Left renal cortex interstitium (tissue), 4 donors: ENCODE data around the gene TFDP1. TPM values are rescaled to one million over a fixed set of nuclear protein-coding genes. Genes with fewer than 3 reads are reported as not detected.

ENCODE experiments used
- DNase-seq, 4 donors: peaks; one replicate each; pipeline ENCODE4 v3.0.0-alpha.2; 2013; ENCODE audit warnings: low read depth in 4 of 4, low spot score in 2 of 4, missing footprints in 1 of 4
- polyA plus RNA-seq, 4 donors: library from polyadenylated mRNA; unstranded; fragments of 120-200 nt; gene quantifications; one replicate each; pipeline ENCODE4 v1.2.1, GENCODE V29; 2013; ENCODE audit not compliant: insufficient read length in 4 of 4

The TFDP1 gene
- polyA plus RNA-seq, 4 donors = 83.3 to 93.0 (median 88.2) TPM

GRCh38 chr13:113564331-113565023, 20.1 kb upstream of the TFDP1 start:
- DNase-seq = no peak

- DNase-seq = no peak
Measured at GRCh38 chr13:113565526-113566226, 18.9 kb upstream of the TFDP1 start.

- DNase-seq = no peak
Measured at GRCh38 chr13:113566227-113566561, 18.4 kb upstream of the TFDP1 start.

- no peak for DNase-seq
Measured at GRCh38 chr13:113567681-113568080, 16.9 kb upstream of the TFDP1 start.

- DNase-seq = no peak
Measured at GRCh38 chr13:113573065-113573464, 11.5 kb upstream of the TFDP1 start.

GRCh38 chr13:113576597-113576996, 8.0 kb upstream of the TFDP1 start:
- no peak for DNase-seq

- no peak for DNase-seq
Measured at GRCh38 chr13:113577881-113578435, 6.6 kb upstream of the TFDP1 start.

- no peak for DNase-seq
Measured at GRCh38 chr13:113579686-113580085, 4.9 kb upstream of the TFDP1 start.

GRCh38 chr13:113581871-113582270, 2.7 kb upstream of the TFDP1 start:
- no peak for DNase-seq

- DNase-seq = no peak
Measured at GRCh38 chr13:113582841-113583631, 1.5 kb upstream of the TFDP1 start.

- DNase-seq = no peak
Measured at GRCh38 chr13:113584870-113585671, 518 bp downstream of the TFDP1 start.

GRCh38 chr13:113585896-113586295, 1.3 kb downstream of the TFDP1 start:
- DNase-seq = no peak

GRCh38 chr13:113586661-113587479, 2.3 kb downstream of the TFDP1 start:
- DNase-seq = no peak

- DNase-seq = no peak
Measured at GRCh38 chr13:113588394-113589111, 4.0 kb downstream of the TFDP1 start.

- DNase-seq = no peak
Measured at GRCh38 chr13:113589251-113589960, 4.9 kb downstream of the TFDP1 start.

GRCh38 chr13:113589961-113590339, 5.4 kb downstream of the TFDP1 start:
- DNase-seq = no peak

GRCh38 chr13:113591750-113592149, 7.2 kb downstream of the TFDP1 start:
- DNase-seq = no peak

- no peak for DNase-seq
Measured at GRCh38 chr13:113592571-113592970, 8.0 kb downstream of the TFDP1 start.
